ENCODE data around the gene SLC2A3. TPM values are rescaled to one million over a fixed set of nuclear protein-coding genes. Genes with fewer than 3 reads are reported as not detected.
A peak's percentile ranks its signal among the peaks of the same experiment; 100 is the strongest.
"Not testable (repeated sequence)": the region's sequence is repeated elsewhere in the genome, so short reads cannot be mapped to it uniquely, and the experiment has no call there.

SLC2A3 gene
- total and polyA plus RNA-seq, 2 experiments from 2014 or later: 267 to 363 TPM

GRCh38 chr12:7973457-7973825, 37.5 kb upstream of the SLC2A3 start:
- Histone ChIP-seq H3K27ac (no peak overlapping the region), H3K27me3 (no peaks in the 10 kb centered on the region), H3K4me1 (ENCODE audit: low read depth) (peaks cover 15% of the 10 kb centered on the region), H3K9me3 (ENCODE audit: low read depth) (no peaks in the 10 kb centered on the region), H3K36me3 (no peaks in the 10 kb centered on the region), H3K4me3 (no peak overlapping the region)
- no peak for DNase-seq (ENCODE audit: low read depth in 1 of 2, low spot score in 1 of 2)
- no peak for TF ChIP-seq CTCF (IDR thresholded peaks at IDR 0.05; ENCODE audit: low read depth, low read length)

GRCh38 chr12:7972734-7973456, 36.9 kb upstream of the SLC2A3 start:
- no peak overlapping the region for H3K27ac ChIP-seq
- H3K27me3 ChIP-seq: no peaks in the 10 kb centered on the region
- DNase-seq (ENCODE audit: low read depth in 1 of 2, low spot score in 1 of 2): no peak
- H3K36me3 ChIP-seq: no peaks in the 10 kb centered on the region
- peaks cover 15% of the 10 kb centered on the region for H3K4me1 ChIP-seq (ENCODE audit: low read depth)
- no peak overlapping the region for H3K4me3 ChIP-seq
- H3K9me3 ChIP-seq (ENCODE audit: low read depth): no peaks in the 10 kb centered on the region
- TF ChIP-seq CTCF (IDR thresholded peaks at IDR 0.05; ENCODE audit: low read depth, low read length): no peak

GRCh38 chr12:7972269-7972668, 36.3 kb upstream of the SLC2A3 start:
- H3K36me3 ChIP-seq; DNase-seq (ENCODE audit: low read depth in 1 of 2, low spot score in 1 of 2); H3K4me3 ChIP-seq; H3K27ac ChIP-seq; H3K27me3 ChIP-seq; H3K9me3 ChIP-seq (ENCODE audit: low read depth): not testable (repeated sequence)
- peaks cover 15% of the 10 kb centered on the region for H3K4me1 ChIP-seq (ENCODE audit: low read depth)

- H3K4me1 ChIP-seq (ENCODE audit: low read depth): peaks cover 15% of the 10 kb centered on the region
- H3K36me3 ChIP-seq; H3K27me3 ChIP-seq; H3K4me3 ChIP-seq; DNase-seq (ENCODE audit: low read depth in 1 of 2, low spot score in 1 of 2); H3K9me3 ChIP-seq (ENCODE audit: low read depth): not testable (repeated sequence)
- peak overlapping the region; percentile 98 for H3K27ac ChIP-seq
Measured at GRCh38 chr12:7971765-7972164, 35.8 kb upstream of the SLC2A3 start.

GRCh38 chr12:7970475-7971252, 34.7 kb upstream of the SLC2A3 start:
- Histone ChIP-seq H3K27ac (peak overlapping the region; percentile 98), H3K4me3 (peak overlapping the region; percentile 31), H3K9me3 (ENCODE audit: low read depth) (no peaks in the 10 kb centered on the region), H3K27me3 (no peaks in the 10 kb centered on the region), H3K4me1 (ENCODE audit: low read depth) (peaks cover 15% of the 10 kb centered on the region), H3K36me3 (no peaks in the 10 kb centered on the region)
- TF ChIP-seq CTCF (IDR thresholded peaks at IDR 0.05; ENCODE audit: low read depth, low read length): no peak
- peak; percentile 96 to 98 for DNase-seq (ENCODE audit: low read depth in 1 of 2, low spot score in 1 of 2)

GRCh38 chr12:7966563-7966962, 30.6 kb upstream of the SLC2A3 start:
- no peak for TF ChIP-seq CTCF (IDR thresholded peaks at IDR 0.05; ENCODE audit: low read depth, low read length)
- H3K9me3 ChIP-seq (ENCODE audit: low read depth): no peaks in the 10 kb centered on the region
- H3K27ac ChIP-seq: no peak overlapping the region
- DNase-seq (ENCODE audit: low read depth in 1 of 2, low spot score in 1 of 2): peak in 1 of 2 donors; percentile 55
- H3K36me3 ChIP-seq: no peaks in the 10 kb centered on the region
- H3K4me1 ChIP-seq (ENCODE audit: low read depth): peaks cover 35% of the 10 kb centered on the region
- no peaks in the 10 kb centered on the region for H3K27me3 ChIP-seq
- no peak overlapping the region for H3K4me3 ChIP-seq

GRCh38 chr12:7964669-7965068, 28.7 kb upstream of the SLC2A3 start:
- DNase-seq (ENCODE audit: low read depth in 1 of 2, low spot score in 1 of 2); H3K9me3 ChIP-seq (ENCODE audit: low read depth); H3K4me3 ChIP-seq; H3K27me3 ChIP-seq; H3K36me3 ChIP-seq: not testable (repeated sequence)
- Histone ChIP-seq H3K27ac (peak overlapping the region; percentile 94), H3K4me1 (ENCODE audit: low read depth) (peaks cover 43% of the 10 kb centered on the region)
